ENCODE results near the gene GBA2.

DNA sequence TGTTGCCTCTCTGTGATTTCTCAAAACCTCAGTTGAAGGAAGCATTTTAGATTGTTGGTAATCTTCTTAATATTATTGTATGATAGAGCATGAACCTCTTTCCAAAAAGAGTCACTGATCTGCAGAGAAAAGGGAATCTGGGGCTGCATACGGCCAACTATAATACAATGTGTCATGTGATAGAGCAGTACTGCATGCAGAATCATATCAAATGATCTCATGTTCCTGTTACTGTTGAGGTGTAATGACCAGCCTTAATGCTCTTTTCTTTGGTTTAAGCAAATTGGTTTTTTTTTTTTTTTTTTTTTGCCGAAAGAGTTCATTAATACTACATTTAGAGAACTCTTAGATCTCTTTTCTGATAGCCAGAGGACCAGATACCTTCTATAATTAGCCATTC is 18.0 kb upstream of the GBA2 start:
- TF ChIP-seq, protein P1, sequence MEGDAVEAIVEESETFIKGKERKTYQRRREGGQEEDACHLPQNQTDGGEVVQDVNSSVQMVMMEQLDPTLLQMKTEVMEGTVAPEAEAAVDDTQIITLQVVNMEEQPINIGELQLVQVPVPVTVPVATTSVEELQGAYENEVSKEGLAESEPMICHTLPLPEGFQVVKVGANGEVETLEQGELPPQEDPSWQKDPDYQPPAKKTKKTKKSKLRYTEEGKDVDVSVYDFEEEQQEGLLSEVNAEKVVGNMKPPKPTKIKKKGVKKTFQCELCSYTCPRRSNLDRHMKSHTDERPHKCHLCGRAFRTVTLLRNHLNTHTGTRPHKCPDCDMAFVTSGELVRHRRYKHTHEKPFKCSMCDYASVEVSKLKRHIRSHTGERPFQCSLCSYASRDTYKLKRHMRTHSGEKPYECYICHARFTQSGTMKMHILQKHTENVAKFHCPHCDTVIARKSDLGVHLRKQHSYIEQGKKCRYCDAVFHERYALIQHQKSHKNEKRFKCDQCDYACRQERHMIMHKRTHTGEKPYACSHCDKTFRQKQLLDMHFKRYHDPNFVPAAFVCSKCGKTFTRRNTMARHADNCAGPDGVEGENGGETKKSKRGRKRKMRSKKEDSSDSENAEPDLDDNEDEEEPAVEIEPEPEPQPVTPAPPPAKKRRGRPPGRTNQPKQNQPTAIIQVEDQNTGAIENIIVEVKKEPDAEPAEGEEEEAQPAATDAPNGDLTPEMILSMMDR (IDR thresholded peaks at IDR 0.05; ENCODE audit: poor library complexity), result no peak
- TF ChIP-seq EZH2phosphoT487 (IDR thresholded peaks at IDR 0.05; ENCODE audit: low read depth, severe bottlenecking, unreplicated experiment) (no peak), EZH2 (IDR thresholded peaks at IDR 0.05; ENCODE audit: borderline replicate concordance) (no peak)
